DOHH2 (cell line): ENCODE measurements around the gene CEP85.

Experiments
- H3F3A ChIP-seq: fragments of 200-600 bp; sonication (generic), shearing (Covaris generic); 2 replicates; pipeline ENCODE4 v1.6.0; 2016; ENCODE audit warnings: antibody characterized with exemption, mild to moderate bottlenecking; ENCODE audit not compliant: control insufficient read depth, insufficient read depth
- H3K27ac ChIP-seq: fragments of 200-600 bp; sonication (generic); 2 replicates; pipeline ENCODE4 v1.5.1; 2014; ENCODE audit warnings: low read depth, mild to moderate bottlenecking, low read length, moderate library complexity
- H3K27me3 ChIP-seq: fragments of 200-600 bp; sonication (generic); 2 replicates; pipeline ENCODE4 v1.6.1; 2014; ENCODE audit warnings: mild to moderate bottlenecking, low read length, mixed read lengths; ENCODE audit not compliant: control insufficient read depth
- H3K36me3 ChIP-seq: fragments of 200-600 bp; sonication (generic); 2 replicates; pipeline ENCODE4 v1.6.1; 2014; ENCODE audit warnings: mild to moderate bottlenecking, low read length, moderate library complexity, mixed read lengths; ENCODE audit not compliant: control insufficient read depth
- H3K4me1 ChIP-seq: fragments of 200-600 bp; sonication (generic); 2 replicates; pipeline ENCODE4 v1.6.1; 2014; ENCODE audit warnings: mild to moderate bottlenecking, low read length, mixed read lengths; ENCODE audit not compliant: control insufficient read depth
- H3K4me2 ChIP-seq: fragments of 200-600 bp; sonication (generic); 2 replicates; pipeline ENCODE4 v1.6.0; 2014; ENCODE audit warnings: mild to moderate bottlenecking, low read length, moderate library complexity
- H3K4me3 ChIP-seq: fragments of 200-600 bp; sonication (generic); 2 replicates; pipeline ENCODE4 v1.5.1; 2014; ENCODE audit warnings: mild to moderate bottlenecking, low read length, mixed read lengths
- H3K79me2 ChIP-seq: fragments of 200-600 bp; sonication (generic); 2 replicates; pipeline ENCODE4 v1.6.1; 2014; ENCODE audit warnings: mild to moderate bottlenecking, low read length, mixed read lengths; ENCODE audit not compliant: control insufficient read depth
- H3K9me2 ChIP-seq: fragments of 200-600 bp; sonication (generic); replicated peaks from 2 replicates; pipeline ENCODE4 v1.6.1; 2014; ENCODE audit warnings: mild to moderate bottlenecking, low read length, mixed read lengths; ENCODE audit not compliant: control insufficient read depth
- H3K9me3 ChIP-seq: fragments of 200-600 bp; sonication (generic); 2 replicates; pipeline ENCODE4 v1.6.1; 2014; ENCODE audit warnings: antibody characterized with exemption, low read length, mixed read lengths; ENCODE audit not compliant: control insufficient read depth, insufficient read depth
- H4K20me1 ChIP-seq: fragments of 200-600 bp; sonication (generic); 2 replicates; pipeline ENCODE4 v1.6.0; 2014; ENCODE audit warnings: low read depth, mild to moderate bottlenecking, antibody characterized with exemption, low read length, moderate library complexity; ENCODE audit not compliant: control insufficient read depth, insufficient read depth
- EZH2phosphoT487 ChIP-seq: fragments of 200-600 bp; sonication (generic); IDR thresholded peaks from 2 replicates; pipeline ENCODE4 v1.6.1; 2017; ENCODE audit warnings: borderline replicate concordance, mild to moderate bottlenecking, antibody characterized with exemption, low read length, moderate library complexity, mixed read lengths
- TF ChIP-seq, protein P1 (sequence below): fragments of 200-600 bp; sonication (generic); IDR thresholded peaks from one replicate; pipeline ENCODE4 v1.5.1; 2014; ENCODE audit warnings: antibody characterized with exemption, mild to moderate bottlenecking, low read depth, low read length; ENCODE audit not compliant: poor library complexity, severe bottlenecking

CEP85 gene

DNA sequence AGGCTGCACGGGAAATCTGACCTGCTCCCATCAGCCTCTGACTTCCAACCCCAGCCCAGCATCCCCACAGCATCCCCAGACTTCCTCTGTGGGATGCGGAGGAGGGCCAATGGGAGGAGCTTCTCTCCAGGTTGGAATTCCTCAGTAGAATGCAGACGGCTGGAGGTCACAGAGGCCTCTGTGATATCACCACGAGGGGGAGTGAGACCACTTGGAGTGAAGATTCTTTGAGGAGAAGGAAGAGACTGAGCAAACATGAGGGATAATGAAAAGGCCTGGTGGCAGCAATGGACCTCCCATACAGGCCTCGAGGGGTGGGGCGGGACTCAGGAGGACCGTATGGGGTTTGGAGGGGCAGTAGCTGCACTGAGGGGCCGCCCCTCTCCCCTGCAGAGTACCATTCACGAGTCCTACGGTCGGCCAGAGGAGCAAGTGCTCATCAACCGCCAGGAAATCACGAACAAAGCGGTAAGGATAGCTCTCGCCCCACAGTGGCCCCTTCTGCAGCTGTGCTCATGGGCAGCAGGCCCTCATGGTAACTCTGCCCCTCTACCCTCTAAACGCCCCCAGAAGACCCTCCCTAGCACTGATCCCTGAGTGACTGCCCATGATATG, 43.5 kb upstream of the CEP85 start, which contains the start of gene CATSPER4:
Gene CATSPER4, plus strand, starts transcription at position 230 of the 615 bp plus-strand sequence. Its CDS starts 26 bp downstream, at position 256.
- H3K36me3 ChIP-seq: no peaks in the 10 kb centered on the region
- H3K4me2 ChIP-seq: no peak within 1 kb of the TSS
- H3K27ac ChIP-seq: no peak within 1 kb of the TSS
- no peaks in the 10 kb centered on the region for H3K9me3 ChIP-seq
- H3K4me1 ChIP-seq: no peaks in the 10 kb centered on the region
- H3K79me2 ChIP-seq: no peaks in the 10 kb centered on the region
- H4K20me1 ChIP-seq: no peaks in the 10 kb centered on the region
- no peaks in the 10 kb centered on the region for H3F3A ChIP-seq
- no peaks in the 10 kb centered on the region for H3K9me2 ChIP-seq
- H3K27me3 ChIP-seq: peaks cover 6% of the 10 kb centered on the region; the same call in 1 of the 2 replicates
- H3K4me3 ChIP-seq: no peak within 1 kb of the TSS
- TF ChIP-seq, protein P1, sequence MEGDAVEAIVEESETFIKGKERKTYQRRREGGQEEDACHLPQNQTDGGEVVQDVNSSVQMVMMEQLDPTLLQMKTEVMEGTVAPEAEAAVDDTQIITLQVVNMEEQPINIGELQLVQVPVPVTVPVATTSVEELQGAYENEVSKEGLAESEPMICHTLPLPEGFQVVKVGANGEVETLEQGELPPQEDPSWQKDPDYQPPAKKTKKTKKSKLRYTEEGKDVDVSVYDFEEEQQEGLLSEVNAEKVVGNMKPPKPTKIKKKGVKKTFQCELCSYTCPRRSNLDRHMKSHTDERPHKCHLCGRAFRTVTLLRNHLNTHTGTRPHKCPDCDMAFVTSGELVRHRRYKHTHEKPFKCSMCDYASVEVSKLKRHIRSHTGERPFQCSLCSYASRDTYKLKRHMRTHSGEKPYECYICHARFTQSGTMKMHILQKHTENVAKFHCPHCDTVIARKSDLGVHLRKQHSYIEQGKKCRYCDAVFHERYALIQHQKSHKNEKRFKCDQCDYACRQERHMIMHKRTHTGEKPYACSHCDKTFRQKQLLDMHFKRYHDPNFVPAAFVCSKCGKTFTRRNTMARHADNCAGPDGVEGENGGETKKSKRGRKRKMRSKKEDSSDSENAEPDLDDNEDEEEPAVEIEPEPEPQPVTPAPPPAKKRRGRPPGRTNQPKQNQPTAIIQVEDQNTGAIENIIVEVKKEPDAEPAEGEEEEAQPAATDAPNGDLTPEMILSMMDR: peak; percentile 35
- TF ChIP-seq EZH2phosphoT487: no peak

DNA sequence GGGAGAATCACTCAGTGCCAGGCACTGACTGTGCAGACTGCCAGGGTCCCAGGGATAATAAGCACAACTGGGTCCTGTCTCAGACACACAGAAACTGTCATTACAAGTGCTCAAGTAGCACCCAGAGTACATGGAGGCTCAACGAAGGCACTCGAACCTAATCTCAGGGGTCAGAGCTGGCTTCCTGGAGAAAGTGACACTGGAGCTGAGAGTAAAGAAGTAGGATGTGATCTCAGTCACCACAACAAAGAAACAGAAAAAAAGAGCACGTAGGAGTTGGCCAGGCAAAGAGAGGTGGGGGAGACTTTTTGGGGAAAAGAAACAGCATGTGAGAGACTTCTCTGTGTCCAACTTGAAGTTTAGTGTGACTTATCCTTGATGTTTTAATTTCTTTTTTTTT, 42.3 kb upstream of the CEP85 start:
- peaks cover 6% of the 10 kb centered on the region; the same call in 1 of the 2 replicates for H3K27me3 ChIP-seq
- no peaks in the 10 kb centered on the region for H3K9me3 ChIP-seq
- no peaks in the 10 kb centered on the region for H3K9me2 ChIP-seq
- TF ChIP-seq EZH2phosphoT487: no peak
- TF ChIP-seq, protein P1: no peak
- H3K4me1 ChIP-seq: no peaks in the 10 kb centered on the region
- H3K4me3 ChIP-seq: no peak overlapping the region
- no peaks in the 10 kb centered on the region for H3K36me3 ChIP-seq
- H3K27ac ChIP-seq: no peak overlapping the region
- H4K20me1 ChIP-seq: no peaks in the 10 kb centered on the region
- no peak overlapping the region for H3K4me2 ChIP-seq
- no peaks in the 10 kb centered on the region for H3K79me2 ChIP-seq
- H3F3A ChIP-seq: no peaks in the 10 kb centered on the region

DNA sequence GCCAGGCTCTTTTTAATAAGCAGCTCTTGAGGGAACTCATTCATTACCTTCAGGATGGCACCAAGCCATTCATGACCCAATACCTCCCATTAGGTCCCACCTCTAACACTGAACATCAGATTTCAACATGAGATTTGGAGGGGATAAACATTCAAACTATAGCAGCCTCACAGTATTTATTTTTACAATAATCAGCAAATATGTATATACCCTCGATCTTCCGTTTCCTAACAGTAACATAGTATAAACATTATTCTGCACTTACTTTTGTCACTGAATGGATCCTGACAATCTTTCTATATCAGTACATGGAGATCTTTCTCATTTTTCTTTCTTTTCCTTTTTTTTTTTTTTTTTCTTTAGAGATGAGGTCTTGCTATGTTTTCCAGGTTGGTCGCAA, 38.2 kb upstream of the CEP85 start:
- Histone ChIP-seq H3K4me3 (no peak overlapping the region), H3K27me3 (peaks cover 17% of the 10 kb centered on the region), H3K36me3 (no peaks in the 10 kb centered on the region), H3K4me1 (no peaks in the 10 kb centered on the region; the same call in 1 of the 2 replicates), H4K20me1 (no peaks in the 10 kb centered on the region), H3F3A (no peaks in the 10 kb centered on the region), H3K27ac (no peak overlapping the region), H3K4me2 (no peak overlapping the region), H3K9me3 (no peaks in the 10 kb centered on the region), H3K79me2 (no peaks in the 10 kb centered on the region), H3K9me2 (no peaks in the 10 kb centered on the region)
- TF ChIP-seq, protein P1: no peak
- no peak for TF ChIP-seq EZH2phosphoT487
